H1 (cell line): ENCODE results near the gene VPS13A. TPM values are rescaled to one million over a fixed set of nuclear protein-coding genes. Genes with fewer than 3 reads are reported as not detected.

Experiments used
- CTCF ChIA-PET: fragments of 300-600 bp; sonication (Branson Sonifier 250); formaldehyde crosslinking; loops from one replicate; lab custom pipeline; 2021; ENCODE audit not compliant: partially characterized antibody; lab: Charles Lee
- POLR2A ChIA-PET: fragments of 300-600 bp; sonication (Branson Sonifier 250); formaldehyde crosslinking; loops from one replicate; lab custom pipeline; 2021; ENCODE audit warnings: inconsistent platforms; ENCODE audit not compliant: partially characterized antibody; lab: Charles Lee
- DNase-seq, 2 experiments: peaks; one replicate each; pipeline versions ENCODE4 v3.0.0 to v3.0.0-alpha.2; 2010 to 2022; ENCODE audit warnings: low spot score in 2 of 2, low read depth in 1 of 2, mixed read lengths in 1 of 2
- FAIRE-seq: peaks from 2 replicates; lab custom pipeline; 2011; peaks lifted over from hg19 to GRCh38; lab: Jason Lieb, UNC
- H2AFZ ChIP-seq: 2 replicates; pipeline ENCODE4 v1.8.1; 2012; ENCODE audit warnings: low read length, inconsistent platforms
- H2AK5ac ChIP-seq: 2 replicates; pipeline ENCODE4 v1.6.1; 2013; ENCODE audit warnings: low read depth, low read length
- H2BK120ac ChIP-seq: replicated peaks from 2 replicates; pipeline ENCODE3; 2013; ENCODE audit warnings: low read depth, low read length, inconsistent platforms
- H2BK12ac ChIP-seq: 2 replicates; pipeline ENCODE4 v1.6.1; 2013; ENCODE audit warnings: low read depth, low read length
- H2BK15ac ChIP-seq: 2 replicates; pipeline ENCODE4 v1.6.1; 2013; ENCODE audit warnings: low read length
- H2BK20ac ChIP-seq: 2 replicates; pipeline ENCODE4 v1.6.1; 2013; ENCODE audit warnings: low read length
- H2BK5ac ChIP-seq: 2 replicates; pipeline ENCODE4 v1.6.1; 2013; ENCODE audit warnings: low read depth, low read length
- H3K14ac ChIP-seq: 2 replicates; pipeline ENCODE4 v1.6.1; 2013; ENCODE audit warnings: inconsistent platforms; ENCODE audit not compliant: insufficient read length
- H3K18ac ChIP-seq: 2 replicates; pipeline ENCODE4 v1.6.1; 2013; ENCODE audit warnings: low read length; ENCODE audit errors: extremely low read depth
- H3K23ac ChIP-seq: 2 replicates; pipeline ENCODE4 v1.6.1; 2013; ENCODE audit warnings: inconsistent platforms; ENCODE audit not compliant: insufficient read length
- H3K23me2 ChIP-seq: 2 replicates; pipeline ENCODE4 v1.6.1; 2013; ENCODE audit warnings: low read depth, low read length
- H3K27ac ChIP-seq: 2 replicates; pipeline ENCODE4 v1.6.1; 2011; ENCODE audit warnings: low read depth, low read length, inconsistent platforms
- H3K27me3 ChIP-seq, 4 experiments: replicated peaks in 1 of 4; 1 replicate in 1 of 4; 2 replicates in 3 of 4; pipeline versions ENCODE4 v1.6.1 to v1.8.1; 2011 to 2013; ENCODE audit warnings: low read length in 3 of 4, mild to moderate bottlenecking in 3 of 4, inconsistent platforms in 2 of 4, mixed read lengths in 2 of 4, moderate library complexity in 1 of 4; ENCODE audit not compliant: control insufficient read depth in 3 of 4, insufficient read depth in 3 of 4; ENCODE audit errors: extremely low read depth in 1 of 4
- H3K36me3 ChIP-seq, 4 experiments: 2 replicates each; pipeline versions ENCODE4 v1.6.1 to v1.8.1; 2011 to 2013; ENCODE audit warnings: mild to moderate bottlenecking in 4 of 4, low read length in 3 of 4, moderate library complexity in 2 of 4, control low read depth in 1 of 4, inconsistent platforms in 1 of 4; ENCODE audit not compliant: insufficient read depth in 4 of 4, control insufficient read depth in 2 of 4
- H3K4ac ChIP-seq: replicated peaks from 2 replicates; pipeline ENCODE3; 2013; ENCODE audit warnings: low read length, low read depth, mixed read lengths, inconsistent platforms; ENCODE audit not compliant: insufficient read length
- H3K4me1 ChIP-seq, 4 experiments: replicated peaks in 1 of 4; 1 replicate in 1 of 4; 2 replicates in 3 of 4; pipeline versions ENCODE4 v1.6.1 to v1.8.1; 2011 to 2013; ENCODE audit warnings: low read length in 3 of 4, inconsistent platforms in 2 of 4, mixed read lengths in 1 of 4; ENCODE audit not compliant: insufficient read depth in 4 of 4, control insufficient read depth in 3 of 4
- H3K4me2 ChIP-seq, 2 experiments: 2 replicates each; pipeline versions ENCODE4 v1.6.1 to v1.8.1; 2011 to 2013; ENCODE audit warnings: low read depth in 2 of 2, low read length in 2 of 2, control low read depth in 1 of 2, inconsistent platforms in 1 of 2, mild to moderate bottlenecking in 1 of 2; ENCODE audit not compliant: insufficient read depth in 1 of 2
- H3K4me3 ChIP-seq, 4 experiments: fragments of 200-600, 300-600 bp in 1 of 4; sonication (generic), shearing (Covaris generic), sonication (Bioruptor Twin) in 1 of 4; 2 replicates each; pipeline versions ENCODE4 v1.5.1 to v1.8.1; 2011 to 2016; ENCODE audit warnings: low read length in 4 of 4, low read depth in 3 of 4, control low read depth in 2 of 4, inconsistent platforms in 2 of 4, mild to moderate bottlenecking in 2 of 4, mixed read lengths in 1 of 4, moderate library complexity in 1 of 4; ENCODE audit not compliant: insufficient read depth in 2 of 4; ENCODE audit errors: extremely low read depth in 1 of 4
- H3K56ac ChIP-seq: replicated peaks from 2 replicates; pipeline ENCODE3; 2013; ENCODE audit warnings: low read depth, mild to moderate bottlenecking, mixed read lengths, low read length, inconsistent platforms; ENCODE audit not compliant: insufficient read length
- H3K79me1 ChIP-seq: 2 replicates; pipeline ENCODE4 v1.6.1; 2013; ENCODE audit warnings: low read depth, low read length, control low read depth
- H3K79me2 ChIP-seq, 2 experiments: 2 replicates each; pipeline versions ENCODE4 v1.6.1 to v1.8.1; 2012 to 2013; ENCODE audit warnings: low read length in 2 of 2, mild to moderate bottlenecking in 2 of 2, inconsistent platforms in 1 of 2; ENCODE audit not compliant: insufficient read depth in 2 of 2, control insufficient read depth in 1 of 2
- H3K9ac ChIP-seq, 4 experiments: replicated peaks in 1 of 4; 1 replicate in 1 of 4; 2 replicates in 3 of 4; pipeline versions ENCODE4 v1.6.1 to v1.8.1; 2011 to 2013; ENCODE audit warnings: low read depth in 3 of 4, low read length in 3 of 4, control low read depth in 2 of 4, mild to moderate bottlenecking in 2 of 4, moderate library complexity in 2 of 4, inconsistent platforms in 1 of 4; ENCODE audit errors: extremely low read depth in 1 of 4
- H3K9me3 ChIP-seq, 2 experiments: 2 replicates each; pipeline versions ENCODE4 v1.6.1 to v1.8.1; 2012 to 2013; ENCODE audit warnings: mild to moderate bottlenecking in 2 of 2, moderate library complexity in 2 of 2, control low read depth in 1 of 2, inconsistent platforms in 1 of 2, low read depth in 1 of 2, low read length in 1 of 2, mixed read lengths in 1 of 2; ENCODE audit not compliant: insufficient read depth in 2 of 2
- H4K20me1 ChIP-seq, 2 experiments: replicated peaks in 1 of 2; 2 replicates each; pipeline versions ENCODE3 to v1.8.1; 2011 to 2013; ENCODE audit warnings: inconsistent platforms in 2 of 2, low read length in 2 of 2, mild to moderate bottlenecking in 1 of 2; ENCODE audit not compliant: insufficient read depth in 2 of 2, control insufficient read depth in 1 of 2
- H4K5ac ChIP-seq: 2 replicates; pipeline ENCODE4 v1.6.1; 2013; ENCODE audit warnings: low read length, low read depth, mixed read lengths, inconsistent platforms; ENCODE audit not compliant: insufficient read length
- H4K8ac ChIP-seq: 2 replicates; pipeline ENCODE4 v1.8.0; 2013; ENCODE audit warnings: mild to moderate bottlenecking, moderate library complexity, low read length, inconsistent platforms; ENCODE audit not compliant: insufficient read depth; ENCODE audit errors: extremely low read depth
- H4K91ac ChIP-seq: replicated peaks from 2 replicates; pipeline ENCODE3; 2013; ENCODE audit warnings: low read length, mixed read lengths, inconsistent platforms; ENCODE audit not compliant: insufficient read length
- CTCF ChIP-seq, 3 experiments: IDR thresholded peaks; 1 replicate in 2 of 3; 2 replicates in 1 of 3; pipeline versions ENCODE4 v1.5.1 to v1.6.1; 2011; ENCODE audit warnings: low read length in 3 of 3, mild to moderate bottlenecking in 3 of 3, inconsistent platforms in 2 of 3, low read depth in 1 of 3, moderate library complexity in 1 of 3; ENCODE audit not compliant: insufficient read depth in 1 of 3; ENCODE audit errors: control extremely low read depth in 1 of 3
- JUND ChIP-seq: IDR thresholded peaks from 2 replicates; pipeline ENCODE4 v1.6.1; 2011; ENCODE audit warnings: mild to moderate bottlenecking, improper control_type of control experiment, low read length
- KDM1A ChIP-seq: fragments of 200-600, 300-600 bp; sonication (generic); IDR thresholded peaks from 2 replicates; pipeline ENCODE4 v1.7.1; 2016; ENCODE audit warnings: mild to moderate bottlenecking, low read length, borderline replicate concordance
- RAD21 ChIP-seq, 2 experiments: IDR thresholded peaks in 1 of 2; conservative IDR thresholded peaks in 1 of 2; 2 replicates each; pipeline ENCODE4 v1.6.1; 2011; ENCODE audit warnings: low read depth in 2 of 2, low read length in 2 of 2, improper control_type of control experiment in 1 of 2, inconsistent platforms in 1 of 2, mild to moderate bottlenecking in 1 of 2, moderate library complexity in 1 of 2
- SP2 ChIP-seq: IDR thresholded peaks from 2 replicates; pipeline ENCODE4 v1.6.1; 2012; ENCODE audit warnings: mild to moderate bottlenecking, low read length, inconsistent platforms
- WGBS, 2 experiments: shearing (Covaris generic) in 1 of 2; methylation state at CpG; one replicate each; pipeline versions ENCODE4 v1.1.6 to v1.1.7; 2013 to 2015; ENCODE audit warnings: low lambda C conversion rate in 2 of 2, mixed read lengths in 2 of 2, inconsistent platforms in 1 of 2, low coverage in 1 of 2, missing lambda C conversion rate in 1 of 2; ENCODE audit not compliant: insufficient replicate concordance in 2 of 2, insufficient coverage in 1 of 2, insufficient read length in 1 of 2; ENCODE audit errors: extremely low coverage in 1 of 2, missing lambda C conversion rate in 1 of 2; 5-methylcytosine and 5-hydroxymethylcytosine counted together
- polyA plus RNA-seq, 7 experiments: library from polyadenylated mRNA; depleted of rRNA in 3 of 7; stranded (reverse) in 5 of 7; unstranded in 2 of 7; fragments of >200 nt in 5 of 7; fragments of 200-250 nt in 2 of 7; gene quantifications; 1 replicate in 5 of 7; 2 replicates in 1 of 7; 4 replicates in 1 of 7; pipeline versions ENCODE4 v1.2.1 to v1.2.3, GENCODE V29; 2011 to 2013; ENCODE audit warnings: missing spikeins in 2 of 7, mixed read lengths in 2 of 7
- total RNA-seq: library from RNA; stranded (reverse); fragmentation: NEBNext Ultra II Directional; extraction: Animal tissue kit (Norgen Biotek cat#: 25700); gene quantifications from 2 replicates; pipeline ENCODE4 v1.2.1, GENCODE V29; 2021

Gene VPS13A
- total and polyA plus RNA-seq, 2 of the 8 experiments (the other 6 are each of a cell fraction or from before 2014, with no cell fraction given) = 6.0 to 36.5 TPM

- Histone ChIP-seq H4K8ac (no peak overlapping the region), H3K36me3 (no peaks in the 10 kb centered on the region), H2BK5ac (no peak overlapping the region), H3K27me3 (no peaks in the 10 kb centered on the region), H2AFZ (no peak overlapping the region), H2BK15ac (no peak overlapping the region), H3K79me1 (no peaks in the 10 kb centered on the region), H3K4me3 (no peak overlapping the region), H4K20me1 (no peaks in the 10 kb centered on the region), H3K23me2 (peaks cover 2% of the 10 kb centered on the region; the same call in 1 of the 2 replicates), H3K79me2 (no peaks in the 10 kb centered on the region), H3K4me1 (peaks cover 0 to 6% (median 2%) of the 10 kb centered on the region in 4 experiments; a peak in 4 of 7 replicates), H4K5ac (no peak overlapping the region), H3K9me3 (no peaks in the 10 kb centered on the region), H3K14ac (no peak overlapping the region), H3K18ac (no peak overlapping the region), H2BK20ac (no peak overlapping the region), H4K91ac (no peak overlapping the region), H3K9ac (no peak overlapping the region), H3K4ac (no peak overlapping the region), H3K27ac (no peak overlapping the region), H2BK12ac (no peak overlapping the region), H3K23ac (no peak overlapping the region), H3K56ac (no peak overlapping the region), H2BK120ac (no peak overlapping the region), H2AK5ac (no peak overlapping the region), H3K4me2 (no peak overlapping the region)
- ChIA-PET POLR2A (interaction anchor here (0.9 to 1.3 kb wide), 3 partner anchors 15 to 191 kb away, joined by 3 to 4 read pairs (median 3); no protein-coding TSS in a partner anchor), CTCF (interaction anchor here (0.6 to 14.6 kb wide), 70 partner anchors 12 to 964 kb away, joined by 3 to 384 read pairs (median 4); partner anchors contain the start of gene GNA14)
- DNase-seq (peak; percentile 79 to 92), FAIRE-seq (peak; percentile 97)
- WGBS, 2 experiments = 29% methylated on average over 10 of the region's 10 CpGs; no CpG with 5 or more reads in 1 of the 2 experiments
- no peak for TF ChIP-seq KDM1A
- TF ChIP-seq RAD21 (IDR thresholded peaks at IDR 0.05 in 1 of 2, conservative IDR thresholded peaks at IDR 0.05 in 1 of 2; ENCODE audit: low read depth in 2 of 2, low read length in 2 of 2) = peak; percentile 58 to 68
- TF ChIP-seq CTCF (IDR thresholded peaks at IDR 0.05; ENCODE audit: control extremely low read depth in 1 of 3, insufficient read depth in 1 of 3, low read depth in 1 of 3, low read length in 3 of 3) = peak; percentile 78 to 94 (median 84)
- no peak for TF ChIP-seq SP2
- peak; percentile 77 for TF ChIP-seq JUND
Observed at GRCh38 chr9:77456829-77457437, 279.6 kb downstream of the VPS13A start.
